OCI-LY1 (cell line): ENCODE measurements around the gene STK17B.

ENCODE experiments used
- H2AFZ ChIP-seq: fragments of 200-600 bp; sonication (generic), shearing (Covaris generic); 2 replicates; pipeline ENCODE4 v1.6.0; 2014; ENCODE audit warnings: antibody characterized with exemption, mild to moderate bottlenecking, low read length
- H3F3A ChIP-seq: fragments of 200-600 bp; sonication (generic), shearing (Covaris generic); 2 replicates; pipeline ENCODE4 v1.6.0; 2014; ENCODE audit warnings: mild to moderate bottlenecking, antibody characterized with exemption, low read length, moderate library complexity; ENCODE audit not compliant: insufficient read depth
- H3K27ac ChIP-seq: fragments of 200-600 bp; sonication (generic); 2 replicates; pipeline ENCODE4 v1.5.1; 2014; ENCODE audit warnings: low read length, mixed run types, mild to moderate bottlenecking, low read depth; ENCODE audit not compliant: poor library complexity, severe bottlenecking
- H3K27me3 ChIP-seq: fragments of 200-600 bp; sonication (generic); 2 replicates; pipeline ENCODE4 v1.6.0; 2014; ENCODE audit warnings: antibody characterized with exemption, mild to moderate bottlenecking, low read length, moderate library complexity; ENCODE audit not compliant: insufficient read depth
- H3K36me3 ChIP-seq: fragments of 200-600 bp; sonication (generic); 2 replicates; pipeline ENCODE4 v1.6.1; 2014; ENCODE audit warnings: mild to moderate bottlenecking, antibody characterized with exemption, low read length, moderate library complexity, mixed read lengths; ENCODE audit not compliant: insufficient read depth
- H3K4me1 ChIP-seq: fragments of 200-600 bp; sonication (generic); 2 replicates; pipeline ENCODE4 v1.5.1; 2014; ENCODE audit warnings: mild to moderate bottlenecking, low read length, moderate library complexity; ENCODE audit not compliant: insufficient read depth, severe bottlenecking
- H3K4me2 ChIP-seq: fragments of 200-600 bp; sonication (generic), shearing (Covaris generic); 2 replicates; pipeline ENCODE4 v1.6.1; 2014; ENCODE audit warnings: low read length
- H3K4me3 ChIP-seq: fragments of 200-600 bp; sonication (generic); 2 replicates; pipeline ENCODE4 v1.5.1; 2014; ENCODE audit warnings: low read length, low read depth, mild to moderate bottlenecking, mixed read lengths; ENCODE audit not compliant: poor library complexity, severe bottlenecking
- H3K79me2 ChIP-seq: fragments of 200-600 bp; shearing (Covaris generic); 2 replicates; pipeline ENCODE4 v1.6.1; 2016; ENCODE audit warnings: mixed run types, low read length, mixed read lengths; ENCODE audit not compliant: insufficient read depth
- H3K9ac ChIP-seq: fragments of 200-600 bp; sonication (generic), shearing (Covaris generic); 2 replicates; pipeline ENCODE4 v1.6.1; 2014; ENCODE audit warnings: mild to moderate bottlenecking, low read length, mixed read lengths
- H3K9me2 ChIP-seq: fragments of 200-600 bp; sonication (generic), shearing (Covaris generic); 2 replicates; pipeline ENCODE4 v1.6.1; 2014; ENCODE audit warnings: low read depth, mild to moderate bottlenecking, low read length, mixed read lengths
- H3K9me3 ChIP-seq: fragments of 200-600 bp; shearing (Covaris generic); 2 replicates; pipeline ENCODE4 v1.6.1; 2014; ENCODE audit warnings: low read length, mixed read lengths
- H4K20me1 ChIP-seq: fragments of 200-600 bp; sonication (generic), shearing (Covaris generic); 2 replicates; pipeline ENCODE4 v1.6.0; 2016; ENCODE audit warnings: mild to moderate bottlenecking, low read length; ENCODE audit not compliant: insufficient read depth
- EZH2 ChIP-seq: fragments of 200-600 bp; sonication (generic), shearing (Covaris generic); IDR thresholded peaks from 2 replicates; pipeline ENCODE4 v1.8.0; 2017; ENCODE audit warnings: borderline replicate concordance, mixed run types, mild to moderate bottlenecking, antibody characterized with exemption, low read length, moderate library complexity, mixed read lengths
- TF ChIP-seq, protein P1 (sequence below): fragments of 200-600 bp; sonication (generic), shearing (Covaris generic); IDR thresholded peaks from 2 replicates; pipeline ENCODE4 v1.5.1; 2017; ENCODE audit warnings: mild to moderate bottlenecking, antibody characterized with exemption, low read length, moderate library complexity, mixed read lengths

Gene STK17B

DNA sequence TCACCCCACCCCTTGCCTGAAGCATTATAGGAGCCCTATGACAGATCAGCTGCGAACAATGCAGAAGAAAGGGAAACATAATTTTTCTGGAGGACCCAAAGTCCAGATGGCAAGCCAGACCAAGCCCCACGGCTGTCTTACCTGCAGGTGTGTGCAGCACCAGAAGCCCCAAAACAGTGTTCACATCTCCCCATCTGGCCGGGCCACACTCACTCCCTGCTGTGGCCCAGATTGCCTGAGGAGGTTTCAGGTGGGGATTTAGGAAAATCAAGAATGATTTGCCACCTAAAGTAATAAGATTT lies 11.7 kb upstream of the STK17B start:
- Histone ChIP-seq H3K27me3 (no peaks in the 10 kb centered on the region), H3K9ac (peak overlapping the region; percentile 47), H3K4me1 (peaks cover 74% of the 10 kb centered on the region), H3K36me3 (no peaks in the 10 kb centered on the region), H2AFZ (no peak overlapping the region), H3K27ac (peak overlapping the region; percentile 86), H3K4me2 (peak overlapping the region; percentile 54), H3K9me2 (no peaks in the 10 kb centered on the region), H3K9me3 (no peaks in the 10 kb centered on the region), H3K4me3 (peak overlapping the region; percentile 11), H3F3A (no peaks in the 10 kb centered on the region), H4K20me1 (no peaks in the 10 kb centered on the region), H3K79me2 (no peaks in the 10 kb centered on the region)
- TF ChIP-seq EZH2, result no peak
- TF ChIP-seq, protein P1, sequence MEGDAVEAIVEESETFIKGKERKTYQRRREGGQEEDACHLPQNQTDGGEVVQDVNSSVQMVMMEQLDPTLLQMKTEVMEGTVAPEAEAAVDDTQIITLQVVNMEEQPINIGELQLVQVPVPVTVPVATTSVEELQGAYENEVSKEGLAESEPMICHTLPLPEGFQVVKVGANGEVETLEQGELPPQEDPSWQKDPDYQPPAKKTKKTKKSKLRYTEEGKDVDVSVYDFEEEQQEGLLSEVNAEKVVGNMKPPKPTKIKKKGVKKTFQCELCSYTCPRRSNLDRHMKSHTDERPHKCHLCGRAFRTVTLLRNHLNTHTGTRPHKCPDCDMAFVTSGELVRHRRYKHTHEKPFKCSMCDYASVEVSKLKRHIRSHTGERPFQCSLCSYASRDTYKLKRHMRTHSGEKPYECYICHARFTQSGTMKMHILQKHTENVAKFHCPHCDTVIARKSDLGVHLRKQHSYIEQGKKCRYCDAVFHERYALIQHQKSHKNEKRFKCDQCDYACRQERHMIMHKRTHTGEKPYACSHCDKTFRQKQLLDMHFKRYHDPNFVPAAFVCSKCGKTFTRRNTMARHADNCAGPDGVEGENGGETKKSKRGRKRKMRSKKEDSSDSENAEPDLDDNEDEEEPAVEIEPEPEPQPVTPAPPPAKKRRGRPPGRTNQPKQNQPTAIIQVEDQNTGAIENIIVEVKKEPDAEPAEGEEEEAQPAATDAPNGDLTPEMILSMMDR, result no peak

DNA sequence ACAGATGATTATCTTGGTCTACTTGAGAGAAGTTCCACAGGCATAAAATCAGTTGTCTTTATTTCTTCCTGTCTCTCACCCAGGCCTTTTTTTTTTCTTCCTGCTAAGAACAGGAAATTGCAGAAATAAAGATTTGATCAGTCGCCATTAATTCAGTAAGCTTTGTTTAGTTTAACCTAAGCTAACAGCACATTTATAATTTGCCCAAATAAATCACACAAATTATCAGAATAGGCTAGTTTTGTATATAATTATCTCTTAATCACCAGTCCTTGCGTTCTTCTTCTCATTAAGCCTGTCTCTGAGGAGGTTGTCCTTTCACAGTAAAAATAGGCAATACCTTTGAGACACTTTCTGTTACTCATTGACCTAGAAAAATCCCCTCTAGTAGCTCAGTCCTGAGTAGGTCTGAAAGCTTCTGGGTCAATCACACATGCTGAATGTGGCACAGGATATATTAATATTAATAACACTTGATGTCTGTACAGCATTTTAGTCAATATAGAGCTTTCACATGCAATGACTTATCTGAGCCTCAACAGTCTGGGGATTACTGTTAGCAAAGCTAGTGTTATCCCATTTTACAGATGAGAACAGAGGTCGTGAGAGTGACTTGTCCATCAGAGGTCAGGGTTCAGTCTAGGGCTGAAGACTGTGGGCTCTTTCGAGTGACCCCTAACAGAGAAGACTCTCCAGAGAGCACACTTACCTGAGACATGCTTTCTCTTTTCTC lies 11.2 kb upstream of the STK17B start:
- Histone ChIP-seq H3F3A (0 out of 2 replicates have a peak, but pooled peaks cover under 1% of the 10 kb centered on the region), H3K4me2 (peak overlapping the region; percentile 54), H3K79me2 (no peaks in the 10 kb centered on the region), H3K9me3 (no peaks in the 10 kb centered on the region), H3K4me1 (peaks cover 74% of the 10 kb centered on the region), H4K20me1 (no peaks in the 10 kb centered on the region), H3K9ac (peak overlapping the region; percentile 47), H3K27me3 (no peaks in the 10 kb centered on the region), H3K27ac (peak overlapping the region; percentile 86), H3K9me2 (no peaks in the 10 kb centered on the region), H3K36me3 (no peaks in the 10 kb centered on the region), H3K4me3 (peak overlapping the region; percentile 11), H2AFZ (peak overlapping the region; percentile 3; the same call in 1 of the 2 replicates)
- TF ChIP-seq, protein P1, result no peak
- TF ChIP-seq EZH2, result no peak

- no peak for TF ChIP-seq EZH2
- TF ChIP-seq, protein P1, result no peak
- Histone ChIP-seq H3K27ac (no peak overlapping the region), H3K4me1 (peaks cover 74% of the 10 kb centered on the region), H3K27me3 (no peaks in the 10 kb centered on the region), H3K9me3 (no peaks in the 10 kb centered on the region), H3K4me2 (no peak overlapping the region), H4K20me1 (no peaks in the 10 kb centered on the region), H3K9ac (no peak overlapping the region), H3K9me2 (no peaks in the 10 kb centered on the region), H2AFZ (no peak overlapping the region), H3K36me3 (no peaks in the 10 kb centered on the region), H3K79me2 (no peaks in the 10 kb centered on the region), H3F3A (0 out of 2 replicates have a peak, but pooled peaks cover 7% of the 10 kb centered on the region), H3K4me3 (no peak overlapping the region)
Observed at GRCh38 chr2:196181484-196181883, 10.1 kb upstream of the STK17B start.
